HG02678 (cell line): Measurements from ENCODE around the gene ATAT1.
A peak's percentile ranks its signal among the peaks of the same experiment; 100 is the strongest.

Experiments
- ATAC-seq: cut with Tn5 transposase; IDR thresholded peaks from one replicate; pipeline ENCODE4 v1.9.1; 2021; ENCODE audit warnings: mild to moderate bottlenecking, moderate library complexity; ENCODE audit not compliant: unreplicated experiment

The ATAT1 gene

DNA sequence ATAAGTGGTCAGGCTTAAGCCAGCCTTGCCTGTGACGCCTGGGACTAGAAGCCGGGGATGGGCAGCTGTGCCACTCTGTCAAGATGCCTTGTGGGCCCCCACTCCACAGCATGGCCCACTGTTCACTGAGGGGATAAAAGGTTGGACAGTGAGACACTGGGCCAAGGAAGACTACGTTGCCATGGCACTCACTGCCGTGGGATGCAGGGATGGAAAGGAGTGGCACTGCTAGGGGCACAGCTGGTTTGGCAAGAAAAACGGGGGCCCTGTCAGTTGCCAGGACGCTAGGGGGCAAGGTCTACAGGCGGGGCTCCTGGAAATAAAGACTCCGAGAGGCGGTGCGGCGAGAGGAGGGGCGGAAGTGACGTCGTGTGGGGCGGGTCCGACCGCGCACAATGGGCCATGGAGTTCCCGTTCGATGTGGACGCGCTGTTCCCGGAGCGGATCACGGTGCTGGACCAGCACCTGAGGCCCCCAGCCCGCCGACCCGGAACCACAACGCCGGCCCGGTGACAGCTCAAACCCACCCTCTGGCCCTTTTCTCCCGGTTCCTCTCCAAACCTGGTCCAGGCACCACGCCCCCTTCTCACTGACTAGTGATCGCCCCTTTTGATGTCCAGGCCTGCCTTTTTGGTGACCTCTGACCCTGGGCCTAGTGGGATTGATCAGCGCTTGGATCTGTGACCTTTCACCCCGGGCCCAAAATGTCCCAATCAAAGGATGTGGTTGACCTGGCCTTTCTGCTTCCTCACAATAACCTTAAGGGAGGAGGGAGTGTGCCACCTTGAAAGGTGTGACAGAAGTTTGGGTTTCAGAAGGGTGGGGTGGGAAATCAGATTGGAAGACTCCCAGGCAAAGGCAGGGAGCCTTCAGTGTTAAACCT is at the start of gene ATAT1:
ATAT1 (plus strand) TSS at position 391 of the 883 bp plus-strand sequence.
- ATAC-seq, result peak; percentile 88

DNA sequence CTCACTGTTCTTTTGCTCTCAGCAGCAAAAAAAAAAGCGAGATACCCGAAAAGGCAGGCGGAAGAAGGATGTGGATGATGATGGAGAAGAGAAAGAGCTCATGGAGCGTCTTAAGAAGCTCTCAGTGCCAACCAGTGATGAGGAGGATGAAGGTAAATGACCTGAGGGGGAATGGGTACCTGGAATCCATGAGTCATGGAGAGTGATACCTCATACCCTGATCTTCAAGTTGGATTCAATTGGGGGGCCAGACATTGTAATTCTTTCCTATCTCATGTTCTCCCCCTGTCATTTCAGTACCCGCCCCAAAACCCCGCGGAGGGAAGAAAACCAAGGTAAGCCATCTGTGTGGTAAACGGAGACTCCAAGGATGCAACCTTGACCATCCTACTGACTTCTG is 48.6 kb upstream of the ATAT1 start:
- no peak for ATAC-seq

DNA sequence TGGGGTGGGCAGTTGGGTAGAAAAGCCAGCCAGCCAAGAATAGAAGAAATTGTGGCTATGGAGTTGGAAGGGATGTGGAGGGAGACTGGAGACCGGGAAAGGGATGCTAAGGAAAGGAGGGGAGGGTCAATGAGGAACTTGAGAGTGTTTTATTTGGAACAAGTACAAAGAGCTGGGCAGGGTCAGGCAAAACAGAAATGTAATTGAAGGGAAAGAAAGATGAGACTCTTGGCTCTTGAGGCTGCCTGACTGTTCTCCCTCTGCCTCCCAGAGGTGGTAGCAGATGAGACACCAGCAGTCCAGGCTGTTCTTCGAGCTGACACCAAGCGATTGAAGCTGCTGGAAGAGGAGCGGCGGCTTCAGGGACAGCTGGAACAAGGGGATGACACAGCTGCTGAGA is 42.8 kb upstream of the ATAT1 start:
- ATAC-seq, result no peak

DNA sequence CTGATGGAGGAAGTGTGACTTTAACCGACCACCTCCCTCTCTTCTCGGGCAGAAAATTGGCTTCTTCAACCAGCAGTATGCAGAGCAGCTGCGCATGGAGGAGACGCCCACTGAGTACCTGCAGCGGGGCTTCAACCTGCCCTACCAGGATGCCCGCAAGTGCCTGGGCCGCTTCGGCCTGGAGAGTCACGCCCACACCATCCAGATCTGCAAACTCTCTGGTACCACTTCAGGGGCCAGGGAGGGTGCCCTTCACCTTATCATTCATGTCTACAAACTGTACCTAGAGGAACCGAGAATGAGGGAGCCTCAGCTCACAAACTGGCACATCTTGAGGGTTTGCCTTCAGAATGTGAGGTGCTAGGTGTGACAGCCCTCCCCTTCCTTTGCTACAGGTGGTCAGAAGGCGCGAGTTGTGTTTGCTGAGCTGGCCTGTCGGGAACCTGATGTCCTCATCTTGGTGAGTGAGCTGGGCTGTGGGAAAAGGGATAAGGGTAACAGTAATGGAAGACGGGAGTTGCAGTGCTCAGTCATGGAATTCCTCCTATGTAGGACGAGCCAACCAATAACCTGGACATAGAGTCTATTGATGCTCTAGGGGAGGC is 36.8 kb upstream of the ATAT1 start:
- no peak for ATAC-seq

DNA sequence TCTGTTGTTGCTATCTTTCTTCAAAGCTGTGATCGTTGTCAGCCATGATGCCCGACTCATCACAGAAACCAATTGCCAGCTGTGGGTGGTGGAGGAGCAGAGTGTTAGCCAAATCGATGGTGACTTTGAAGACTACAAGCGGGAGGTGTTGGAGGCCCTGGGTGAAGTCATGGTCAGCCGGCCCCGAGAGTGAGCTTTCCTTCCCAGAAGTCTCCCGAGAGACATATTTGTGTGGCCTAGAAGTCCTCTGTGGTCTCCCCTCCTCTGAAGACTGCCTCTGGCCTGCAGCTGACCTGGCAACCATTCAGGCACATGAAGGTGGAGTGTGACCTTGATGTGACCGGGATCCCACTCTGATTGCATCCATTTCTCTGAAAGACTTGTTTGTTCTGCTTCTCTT is 36.2 kb upstream of the ATAT1 start:
- no peak for ATAC-seq

DNA sequence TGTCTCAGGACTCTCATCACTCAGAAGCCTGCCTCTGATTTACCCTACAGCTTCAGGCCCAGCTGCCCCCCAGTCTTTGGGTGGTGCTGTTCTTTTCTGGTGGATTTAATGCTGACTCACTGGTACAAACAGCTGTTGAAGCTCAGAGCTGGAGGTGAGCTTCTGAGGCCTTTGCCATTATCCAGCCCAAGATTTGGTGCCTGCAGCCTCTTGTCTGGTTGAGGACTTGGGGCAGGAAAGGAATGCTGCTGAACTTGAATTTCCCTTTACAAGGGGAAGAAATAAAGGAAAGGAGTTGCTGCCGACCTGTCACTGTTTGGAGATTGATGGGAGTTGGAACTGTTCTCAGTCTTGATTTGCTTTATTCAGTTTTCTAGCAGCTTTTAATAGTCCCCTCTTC is 35.7 kb upstream of the ATAT1 start:
- ATAC-seq, result no peak

DNA sequence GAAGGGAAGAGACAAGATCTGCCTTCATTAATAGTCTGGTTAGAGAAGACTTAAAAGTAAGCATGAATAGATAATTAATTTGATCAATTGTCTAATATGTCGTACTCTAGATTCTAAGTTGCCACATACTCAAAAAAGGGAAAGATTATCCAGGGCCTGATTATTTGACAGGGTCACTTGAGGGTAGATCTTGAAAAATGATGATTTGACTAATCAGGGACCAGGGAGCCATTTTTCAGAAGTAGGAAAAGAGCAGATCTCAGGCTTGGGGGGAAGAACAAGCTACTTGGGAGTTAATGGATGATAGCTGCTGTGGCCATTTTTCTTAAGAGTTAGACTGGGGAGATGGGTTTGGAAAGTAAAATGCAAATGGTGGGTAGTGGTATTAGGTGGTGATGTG is 34.4 kb upstream of the ATAT1 start:
- no peak for ATAC-seq

DNA sequence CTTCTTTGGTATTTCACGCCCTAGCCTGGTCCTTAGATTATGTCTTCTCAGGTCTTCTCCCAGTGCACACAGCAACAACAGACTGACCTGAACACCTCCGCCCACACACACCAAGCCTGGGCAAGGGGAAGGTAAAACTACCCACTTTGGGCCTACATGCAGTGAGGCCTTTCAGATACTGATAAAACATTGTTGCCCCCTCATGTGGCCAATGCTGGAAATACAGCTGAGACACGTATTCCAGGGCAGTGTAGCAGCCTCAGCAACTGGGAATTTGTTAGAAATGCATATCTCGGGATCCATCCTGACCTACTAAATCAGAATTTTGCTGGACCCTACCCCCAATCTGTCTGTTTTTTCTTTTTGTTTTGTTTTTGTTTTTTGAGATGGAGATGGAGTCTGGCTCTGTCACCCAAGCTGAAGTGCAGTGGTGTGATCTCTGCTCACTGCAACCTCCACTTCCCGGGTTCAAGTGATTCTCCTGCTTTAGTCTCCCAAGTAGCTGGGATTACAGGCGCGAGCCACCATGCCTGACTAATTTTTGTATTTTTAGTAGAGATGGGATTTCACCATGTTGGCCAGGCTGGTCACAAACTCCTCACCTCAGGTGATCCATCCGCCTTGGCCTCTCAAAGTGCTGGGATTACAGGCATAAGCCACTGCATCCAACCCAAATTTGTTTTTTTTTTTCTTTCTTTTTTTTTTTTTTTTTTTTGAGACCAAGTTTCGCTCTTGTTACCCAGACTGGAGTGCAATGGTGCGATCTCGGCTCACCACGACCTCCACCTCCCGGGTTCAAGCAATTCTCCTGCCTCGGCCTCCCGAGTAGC is 29.1 kb upstream of the ATAT1 start:
- ATAC-seq, result peak; percentile 56

DNA sequence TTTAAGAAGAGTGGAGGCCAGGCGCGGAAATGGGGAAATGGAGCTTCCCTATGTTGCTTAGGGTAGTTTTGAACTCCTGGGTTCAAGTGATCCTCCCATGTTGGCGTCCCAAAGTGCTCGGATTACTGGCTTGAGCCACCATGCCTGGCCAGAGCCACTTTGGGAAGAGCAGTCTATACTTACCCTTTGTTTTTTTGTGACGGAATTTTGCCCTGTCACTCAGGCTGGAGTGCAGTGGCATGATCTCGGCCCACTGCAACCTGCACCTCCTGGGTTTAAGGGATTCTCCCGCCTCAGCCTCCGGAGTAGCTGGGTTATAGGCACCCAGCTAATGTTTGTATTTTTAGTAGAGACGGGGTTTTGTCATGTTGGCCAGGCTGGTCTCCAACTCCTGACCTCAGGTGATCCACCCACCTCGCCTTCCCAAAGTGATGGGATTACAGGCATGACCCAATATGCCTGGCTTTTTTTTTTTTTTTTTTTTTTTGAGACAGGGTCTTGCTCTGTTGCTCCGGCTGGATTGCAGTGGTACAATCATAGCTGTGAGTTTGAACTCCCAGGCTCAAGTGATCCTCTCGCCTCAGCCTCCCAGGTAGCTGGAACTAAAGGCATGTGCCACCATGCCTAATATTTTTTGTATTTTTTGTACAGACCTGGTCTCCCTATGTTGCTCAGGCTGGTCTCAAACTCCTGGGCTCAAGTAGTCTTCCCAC is 27.6 kb upstream of the ATAT1 start:
- ATAC-seq, result no peak

DNA sequence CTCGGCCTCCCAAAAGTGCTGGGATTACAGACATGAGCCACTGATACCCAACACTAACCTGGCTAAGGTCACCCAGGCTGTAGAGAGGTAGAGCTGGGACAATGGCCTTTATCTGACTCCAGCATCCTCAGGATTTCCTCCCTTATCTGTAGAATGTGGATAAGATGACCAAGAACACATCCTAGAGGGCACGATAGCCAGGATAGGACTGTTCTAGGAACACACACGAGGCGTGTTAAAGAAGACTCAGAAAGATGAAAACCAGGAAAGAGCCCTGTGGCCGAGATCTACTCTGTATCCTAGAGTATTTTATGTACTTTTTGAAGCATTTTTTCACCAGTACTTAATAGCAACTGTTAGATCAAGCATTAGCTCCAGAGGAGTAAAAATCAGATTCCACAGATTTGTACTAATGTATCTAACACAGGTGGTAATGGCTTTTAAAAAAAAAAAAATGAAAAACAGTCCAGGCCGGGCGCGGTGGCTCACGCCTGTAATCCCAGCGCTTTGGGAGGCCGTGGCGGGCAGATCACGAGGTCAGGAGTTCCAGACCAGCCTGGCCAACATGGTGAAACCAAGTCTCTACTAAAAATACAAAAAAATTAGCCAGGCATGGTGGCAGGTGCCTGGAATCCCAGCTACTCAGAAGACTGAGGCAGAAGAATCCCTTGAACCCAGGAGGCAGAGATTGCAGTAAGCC is 26.9 kb upstream of the ATAT1 start:
- ATAC-seq, result no peak

DNA sequence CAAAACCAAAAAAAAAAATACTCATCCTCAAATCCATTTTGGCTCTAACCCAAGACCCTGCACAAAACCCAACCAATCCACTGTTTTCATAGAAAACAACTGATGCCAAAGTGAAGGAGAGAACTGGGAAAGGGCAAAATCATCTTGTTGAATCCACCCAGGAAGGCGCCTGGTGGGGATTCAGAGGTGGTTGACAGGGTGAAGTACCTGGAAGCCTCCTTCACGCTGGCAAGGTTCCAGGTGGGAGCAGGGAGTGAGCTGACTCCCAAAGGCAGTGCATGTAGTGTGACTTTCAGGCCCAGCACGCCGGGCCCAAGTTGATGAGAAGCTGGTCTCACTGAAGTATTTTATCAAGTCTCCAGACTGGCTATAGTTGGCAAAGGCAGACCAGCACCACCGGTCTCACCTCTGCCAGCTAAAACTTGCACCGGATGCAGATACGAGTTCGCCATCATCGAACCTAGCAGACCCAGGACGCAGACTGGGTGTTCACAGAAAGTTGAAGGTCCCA is 26.2 kb upstream of the ATAT1 start:
- no peak for ATAC-seq

DNA sequence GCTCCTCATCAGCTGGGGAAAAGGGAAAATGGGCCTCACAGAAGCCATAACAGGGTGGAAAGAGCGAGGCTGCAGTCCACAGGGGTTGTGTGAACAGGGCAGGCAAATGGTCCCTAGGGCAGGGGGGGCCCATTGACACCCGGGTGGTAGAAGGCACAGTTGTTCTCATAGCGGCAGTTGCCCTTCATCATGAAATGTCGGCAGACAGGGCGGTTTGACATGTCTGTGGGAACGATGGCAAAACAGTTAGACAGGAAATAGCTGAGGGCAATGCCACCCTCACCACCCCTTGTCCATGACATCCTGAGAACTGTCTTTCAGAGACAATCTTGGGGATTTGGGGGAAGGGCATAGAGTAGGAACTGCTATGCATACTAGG is 25.2 kb upstream of the ATAT1 start:
- ATAC-seq, result no peak

DNA sequence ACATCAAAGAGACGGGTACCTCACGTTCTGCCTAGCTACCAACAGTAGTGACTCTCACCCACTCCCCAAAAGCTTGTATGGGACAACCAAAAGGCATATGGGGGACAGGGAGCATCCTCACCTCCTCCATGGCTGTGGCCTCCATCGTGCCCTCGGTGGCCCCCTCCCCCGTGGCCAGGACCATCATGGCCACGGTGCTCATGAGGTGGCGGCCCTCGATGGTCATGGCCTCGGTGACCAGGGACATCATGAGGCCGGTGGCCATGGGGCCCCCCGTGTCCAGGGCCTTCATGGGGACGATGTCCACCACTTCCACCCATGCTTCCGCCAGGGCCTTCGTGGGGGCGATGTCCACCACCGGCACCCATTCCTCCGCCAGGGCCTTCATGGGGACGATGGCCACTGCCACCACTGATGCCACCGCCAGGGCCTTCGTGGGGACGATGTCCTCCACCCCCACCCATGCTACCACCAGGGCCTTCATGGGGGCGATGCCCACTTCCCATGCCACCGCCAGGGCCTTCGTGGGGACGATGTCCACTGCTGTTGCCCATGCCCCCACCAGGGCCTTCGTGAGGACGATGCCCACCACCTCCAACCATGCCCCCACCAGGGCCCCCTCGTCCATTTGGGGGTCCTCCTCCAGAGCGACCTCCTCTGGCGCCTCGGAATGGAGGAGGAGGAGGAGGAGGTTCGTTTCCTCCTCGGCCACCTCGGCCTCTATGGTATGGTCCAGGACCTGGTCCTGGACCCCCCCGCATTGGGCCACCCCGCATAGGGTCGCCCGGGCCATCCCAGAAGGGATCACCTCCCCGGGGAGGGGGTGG is 24.6 kb upstream of the ATAT1 start:
- ATAC-seq, result no peak

DNA sequence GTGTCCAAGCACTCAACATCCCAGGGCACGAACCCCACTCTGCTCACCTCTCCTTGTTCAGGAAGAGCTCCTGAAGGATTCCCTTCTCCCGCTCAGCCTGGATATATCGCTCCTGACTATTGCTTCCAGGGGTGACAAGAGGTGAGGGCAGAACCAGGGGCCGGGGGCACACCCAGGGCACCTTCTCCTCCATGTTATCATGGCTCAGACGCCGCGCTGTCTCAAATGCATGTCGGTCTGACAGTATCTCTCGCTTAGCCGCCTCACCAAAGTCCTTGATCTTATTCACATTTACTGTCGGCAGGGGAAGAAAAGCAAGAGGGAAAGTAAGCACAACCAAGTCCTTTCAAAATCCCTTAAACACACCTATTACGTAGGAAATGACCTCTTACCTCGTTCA is 22.7 kb upstream of the ATAT1 start:
- no peak for ATAC-seq

DNA sequence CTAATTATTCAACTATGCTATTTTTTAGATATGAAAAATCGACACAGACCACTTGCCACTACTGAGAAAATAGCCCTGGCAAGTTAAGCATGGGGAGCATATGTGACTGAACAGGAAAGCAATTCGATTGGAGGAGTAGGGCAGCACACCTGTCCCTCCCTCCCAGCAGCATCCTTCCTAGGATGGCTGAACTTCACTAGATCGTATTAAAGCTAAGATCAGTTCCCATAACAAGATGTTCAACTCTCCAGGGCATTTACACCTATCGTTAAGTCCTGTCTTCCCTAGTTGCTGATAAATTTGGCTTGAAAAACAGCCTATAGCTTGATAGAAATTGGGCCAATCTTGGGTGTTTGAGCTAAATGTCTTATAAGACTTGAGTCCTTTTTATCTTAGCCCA is 16.6 kb upstream of the ATAT1 start:
- no peak for ATAC-seq

DNA sequence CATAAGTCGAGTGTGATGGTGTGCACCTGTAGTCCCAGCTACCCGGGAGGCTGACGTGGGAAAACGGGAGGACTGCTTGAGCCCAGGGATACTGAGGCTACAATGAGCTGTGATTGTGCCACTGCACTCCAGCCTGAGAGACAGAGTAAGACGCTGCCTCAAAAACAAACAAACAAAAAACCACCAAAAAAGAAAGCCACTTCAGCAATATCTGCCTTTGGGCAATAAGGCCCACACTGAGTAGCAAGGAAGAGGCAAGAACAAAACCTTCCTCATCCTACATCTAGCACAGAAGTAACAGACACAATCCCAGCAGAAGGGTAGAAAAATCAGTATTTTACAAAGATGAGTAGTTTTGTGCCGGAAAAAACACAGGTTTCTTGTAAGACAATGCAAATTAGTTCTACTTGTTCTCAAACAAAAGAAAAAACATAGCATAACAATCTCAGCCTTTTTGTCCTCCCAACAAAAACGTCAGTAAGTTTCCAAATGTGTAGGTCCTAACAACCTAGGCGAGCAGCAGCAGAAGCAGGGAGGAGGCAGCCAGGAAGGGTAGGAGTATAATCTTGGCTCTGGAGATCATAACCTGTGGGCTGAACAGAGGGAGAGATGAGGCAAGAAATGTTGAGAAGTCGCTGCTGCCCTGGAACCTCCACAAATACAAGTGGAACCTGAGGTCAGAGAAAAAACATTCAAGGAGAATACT is 15.4 kb upstream of the ATAT1 start:
- no peak for ATAC-seq

DNA sequence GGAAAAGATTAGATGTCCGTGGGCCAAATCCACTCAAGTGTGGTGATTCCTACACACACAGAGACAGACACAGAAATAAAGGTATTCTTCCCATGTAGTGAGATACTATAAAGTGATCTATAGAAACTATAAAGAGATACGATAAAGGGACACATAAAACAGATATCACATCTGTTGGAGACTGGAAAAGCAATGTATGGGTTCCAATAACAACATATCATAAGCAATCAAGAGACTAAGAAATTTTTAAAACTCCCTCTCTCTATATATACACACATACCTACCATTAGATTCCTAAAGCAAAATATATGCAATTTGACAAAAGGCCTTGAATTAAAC is 14.8 kb upstream of the ATAT1 start:
- ATAC-seq, result no peak

DNA sequence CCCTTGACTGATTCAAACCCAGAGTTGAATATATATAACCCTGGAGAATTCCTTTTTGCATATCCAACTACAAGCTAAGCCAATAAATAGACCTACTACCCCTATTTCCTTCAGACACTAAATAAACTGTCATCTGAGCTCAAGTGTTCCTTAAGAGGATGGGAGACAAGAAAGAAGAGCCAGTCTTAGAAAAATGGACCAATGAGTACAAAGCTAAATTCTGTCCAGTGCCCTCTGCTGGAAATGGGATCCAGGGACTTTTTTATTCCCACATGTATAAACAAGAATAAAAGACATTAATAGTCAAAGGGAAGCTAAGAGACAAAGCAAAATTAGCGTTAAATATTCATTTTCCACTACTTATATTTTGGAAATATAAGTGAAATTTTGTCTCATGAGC is 14.5 kb upstream of the ATAT1 start:
- no peak for ATAC-seq

DNA sequence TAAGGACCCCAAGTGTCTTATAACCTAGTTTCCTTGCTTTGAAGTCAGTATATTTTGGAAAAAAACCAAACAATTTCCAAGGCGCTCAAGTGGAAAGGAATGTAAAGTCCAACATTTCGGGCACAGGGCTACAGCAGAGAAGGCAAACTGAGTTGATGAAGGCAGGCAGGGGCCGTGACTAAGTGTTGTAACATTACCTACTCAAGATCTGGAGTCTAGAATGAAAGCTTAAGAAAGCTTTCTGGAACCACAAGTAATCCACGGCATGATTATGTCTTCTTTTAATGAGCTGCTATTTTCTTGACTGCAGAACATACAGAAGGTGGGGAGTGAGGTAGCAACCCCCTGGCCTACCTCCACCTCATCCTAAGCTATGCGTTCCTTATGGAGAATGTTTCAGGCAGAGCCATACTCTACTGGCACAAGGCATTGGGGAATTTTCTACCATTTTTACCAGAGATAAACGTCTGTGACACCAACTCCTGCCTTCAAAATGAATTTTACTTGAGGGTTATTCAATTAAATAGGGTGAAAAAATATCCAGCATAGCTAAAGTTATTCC is 13.9 kb upstream of the ATAT1 start:
- no peak for ATAC-seq
